ENCODE data around the gene POLR3B.

GRCh38 chr12:106442575-106442974 lies 85.0 kb downstream of the POLR3B start:
- no peak for TF ChIP-seq POLR2A (IDR thresholded peaks at IDR 0.05; ENCODE audit: low read length)
- TF ChIP-seq GATA1 (IDR thresholded peaks at IDR 0.05; ENCODE audit: low read depth, low read length), result no peak
